HUES64 (cell line): ENCODE data around the gene TACR1.

Experiments used
- H3K27ac ChIP-seq: 2 replicates; pipeline ENCODE4 v1.7.0; 2013; ENCODE audit warnings: low read depth, low read length, inconsistent platforms
- H3K27me3 ChIP-seq: 2 replicates; pipeline ENCODE4 v1.6.1; 2013; ENCODE audit warnings: mild to moderate bottlenecking, low read length; ENCODE audit not compliant: insufficient read depth
- H3K36me3 ChIP-seq: 2 replicates; pipeline ENCODE4 v1.6.1; 2013; ENCODE audit warnings: mild to moderate bottlenecking, low read length; ENCODE audit not compliant: insufficient read depth
- H3K4me1 ChIP-seq: 2 replicates; pipeline ENCODE4 v1.6.1; 2013; ENCODE audit warnings: mild to moderate bottlenecking, low read length, moderate library complexity; ENCODE audit not compliant: insufficient read depth
- H3K4me3 ChIP-seq: 2 replicates; pipeline ENCODE4 v1.5.1; 2013; ENCODE audit warnings: mild to moderate bottlenecking, low read length, moderate library complexity
- H3K9ac ChIP-seq: 2 replicates; pipeline ENCODE4 v1.6.1; 2013; ENCODE audit warnings: mild to moderate bottlenecking, low read depth, low read length
- H3K9me3 ChIP-seq: 2 replicates; pipeline ENCODE4 v1.6.1; 2013; ENCODE audit warnings: low read depth, low read length; ENCODE audit not compliant: insufficient read depth
- WGBS: fragments of 150-250, 120-280 bp; methylation state at CpG from one replicate; pipeline ENCODE4 v1.1.7; 2013; ENCODE audit warnings: missing lambda C conversion rate; 5-methylcytosine and 5-hydroxymethylcytosine counted together

Gene TACR1

GRCh38 chr2:75007061-75007460 is 192.3 kb downstream of the TACR1 start:
- 94% methylated on average over 4 of the region's 4 CpGs for WGBS

GRCh38 chr2:75006041-75006440 is 193.3 kb downstream of the TACR1 start:
- Histone ChIP-seq H3K27ac (no peak overlapping the region), H3K27me3 (no peaks in the 10 kb centered on the region), H3K4me3 (no peak overlapping the region), H3K9ac (no peak overlapping the region), H3K4me1 (no peaks in the 10 kb centered on the region), H3K9me3 (no peaks in the 10 kb centered on the region), H3K36me3 (no peaks in the 10 kb centered on the region)

More at GRCh38 chr2:75007061-75007460, 192.3 kb downstream of the TACR1 start:
- no peak overlapping the region for H3K27ac ChIP-seq
- H3K4me1 ChIP-seq = no peaks in the 10 kb centered on the region
- H3K4me3 ChIP-seq = no peak overlapping the region
- H3K9ac ChIP-seq = no peak overlapping the region
- H3K36me3 ChIP-seq = no peaks in the 10 kb centered on the region
- H3K27me3 ChIP-seq = no peaks in the 10 kb centered on the region
- no peaks in the 10 kb centered on the region for H3K9me3 ChIP-seq

- peaks cover 5% of the 10 kb centered on the region; the same call in 1 of the 2 replicates for H3K9me3 ChIP-seq
- 60% methylated on average over 2 of the region's 2 CpGs for WGBS
- H3K36me3 ChIP-seq = no peaks in the 10 kb centered on the region
- no peak overlapping the region for H3K27ac ChIP-seq
- no peaks in the 10 kb centered on the region for H3K4me1 ChIP-seq
- no peak overlapping the region for H3K9ac ChIP-seq
- no peaks in the 10 kb centered on the region for H3K27me3 ChIP-seq
- no peak overlapping the region for H3K4me3 ChIP-seq
Measured at GRCh38 chr2:75003773-75004172, 195.5 kb downstream of the TACR1 start.

- no peak overlapping the region for H3K4me3 ChIP-seq
- H3K27me3 ChIP-seq = no peaks in the 10 kb centered on the region
- H3K4me1 ChIP-seq = no peaks in the 10 kb centered on the region
- no peak overlapping the region for H3K9ac ChIP-seq
- no peak overlapping the region for H3K27ac ChIP-seq
- no peaks in the 10 kb centered on the region for H3K36me3 ChIP-seq
- peaks cover 10% of the 10 kb centered on the region; the same call in 1 of the 2 replicates for H3K9me3 ChIP-seq
- WGBS = 90% methylated on average over 2 of the region's 2 CpGs
Measured at GRCh38 chr2:75003276-75003675, 196.0 kb downstream of the TACR1 start.

GRCh38 chr2:75002007-75002406 is 197.3 kb downstream of the TACR1 start:
- WGBS = 92% methylated on average over 3 of the region's 3 CpGs
- no peaks in the 10 kb centered on the region for H3K4me1 ChIP-seq
- H3K9ac ChIP-seq = no peak overlapping the region
- no peaks in the 10 kb centered on the region for H3K27me3 ChIP-seq
- peaks cover 13% of the 10 kb centered on the region; the same call in 1 of the 2 replicates for H3K9me3 ChIP-seq
- no peak overlapping the region for H3K27ac ChIP-seq
- H3K4me3 ChIP-seq = no peak overlapping the region
- no peaks in the 10 kb centered on the region for H3K36me3 ChIP-seq

GRCh38 chr2:74999468-74999867 is 199.9 kb downstream of the TACR1 start:
- no peak overlapping the region for H3K4me3 ChIP-seq
- H3K36me3 ChIP-seq = no peaks in the 10 kb centered on the region
- 98% methylated on average over 5 of the region's 5 CpGs for WGBS
- peaks cover 13% of the 10 kb centered on the region; the same call in 1 of the 2 replicates for H3K9me3 ChIP-seq
- no peaks in the 10 kb centered on the region for H3K4me1 ChIP-seq
- no peak overlapping the region for H3K27ac ChIP-seq
- no peak overlapping the region for H3K9ac ChIP-seq
- H3K27me3 ChIP-seq = no peaks in the 10 kb centered on the region
